RWPE1 (cell line): ENCODE measurements around the gene ASTN2.

Experiments used
- CTCF ChIA-PET: fragments of 350-600 bp; sonication (Branson Sonifier 250); formaldehyde crosslinking; extraction: SDS; loops from one replicate; lab custom pipeline; 2021; lab: Yijun Ruan, JAX
- POLR2A ChIA-PET: fragments of 400-600 bp; formaldehyde crosslinking; extraction: SDS; loops from one replicate; lab custom pipeline; 2020; ENCODE audit warnings: antibody characterized with exemption; ENCODE audit not compliant: low non-redundant PET; lab: Yijun Ruan, JAX
- DNase-seq: peaks from one replicate; pipeline ENCODE4 v3.0.0; 2012; ENCODE audit warnings: low spot score
- H3K27ac ChIP-seq: fragments of 450-650 bp; 2 replicates; pipeline ENCODE4 v1.5.1; 2017
- CTCF ChIP-seq: fragments of 450-650 bp; conservative IDR thresholded peaks from 2 replicates; pipeline ENCODE4 v1.5.1; 2017; ENCODE audit warnings: low read depth, mild to moderate bottlenecking

ASTN2 gene

DNA sequence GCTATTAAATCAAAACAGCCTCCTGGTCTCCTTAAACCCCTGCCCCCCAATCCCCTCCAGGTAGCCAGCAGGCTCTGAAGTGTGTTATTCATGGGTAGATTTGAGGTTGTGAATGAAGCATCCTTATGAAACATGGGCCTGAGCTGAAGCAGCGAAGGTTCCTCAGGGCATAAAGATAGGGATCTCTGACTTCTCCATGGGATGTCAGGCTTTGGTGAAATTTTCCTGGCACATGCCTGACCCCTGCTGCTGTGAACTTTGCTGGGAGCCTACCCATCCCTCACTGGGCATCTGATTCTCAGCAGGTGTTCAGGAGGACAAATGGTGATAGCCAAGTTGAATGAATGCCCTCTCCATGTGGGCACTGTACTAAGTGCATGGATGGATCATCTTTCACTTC is 250.3 kb downstream of the ASTN2 start:
- CTCF ChIA-PET = interaction anchor here (0.6 kb wide), 2 partner anchors 40 to 85 kb away, joined by 3 to 5 read pairs; no protein-coding TSS in a partner anchor
- TF ChIP-seq CTCF = no peak
- POLR2A ChIA-PET = no interaction called here

GRCh38 chr9:117160254-117160653 is 254.6 kb downstream of the ASTN2 start:
- peak; percentile 14 for DNase-seq
- no peak overlapping the region for H3K27ac ChIP-seq
- TF ChIP-seq CTCF = no peak
- ChIA-PET CTCF (no interaction called here), POLR2A (no interaction called here)

More for the DNA sequence above, 250.3 kb downstream of the ASTN2 start:
- DNase-seq = no peak
- no peak overlapping the region for H3K27ac ChIP-seq

DNA sequence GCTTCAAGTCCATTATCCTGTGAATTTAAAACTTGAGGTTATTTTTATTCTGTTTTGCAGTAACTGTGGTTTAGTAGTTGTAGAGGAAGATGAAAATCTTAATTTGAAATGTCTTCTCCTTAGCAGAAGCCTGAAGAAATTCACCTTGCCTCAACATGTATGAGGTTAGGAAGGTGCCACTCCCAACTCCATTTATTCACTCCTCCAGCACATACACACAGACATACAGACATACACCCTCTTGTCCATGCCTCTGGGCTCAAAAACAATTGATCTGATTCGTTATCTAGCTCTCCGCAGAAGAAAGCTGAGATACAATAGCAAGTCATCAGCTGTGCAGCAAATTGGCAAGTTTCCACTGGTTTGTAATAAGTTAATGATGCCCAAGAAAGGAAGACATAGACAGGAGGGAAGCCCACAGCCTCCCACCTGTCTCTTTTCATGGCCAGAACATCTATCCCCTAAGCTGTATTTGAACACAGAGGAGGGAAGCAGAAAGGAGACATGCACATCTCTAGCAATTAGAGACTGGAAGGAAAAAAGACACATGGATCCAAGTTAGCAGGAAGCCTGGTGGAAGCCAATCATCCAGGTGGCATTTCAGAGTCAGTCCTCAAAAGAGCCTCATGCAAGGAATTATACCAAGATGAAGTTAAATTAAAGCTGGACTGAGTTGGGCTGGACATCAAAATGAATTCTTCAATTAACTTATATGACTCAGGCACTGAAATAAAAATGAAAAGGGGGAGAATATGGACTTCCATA is 257.9 kb downstream of the ASTN2 start:
- CTCF ChIA-PET = interaction anchor here (0.6 kb wide), 1 partner anchor 1281 kb away, joined by 3 read pairs; no protein-coding TSS in a partner anchor
- DNase-seq = no peak

DNA sequence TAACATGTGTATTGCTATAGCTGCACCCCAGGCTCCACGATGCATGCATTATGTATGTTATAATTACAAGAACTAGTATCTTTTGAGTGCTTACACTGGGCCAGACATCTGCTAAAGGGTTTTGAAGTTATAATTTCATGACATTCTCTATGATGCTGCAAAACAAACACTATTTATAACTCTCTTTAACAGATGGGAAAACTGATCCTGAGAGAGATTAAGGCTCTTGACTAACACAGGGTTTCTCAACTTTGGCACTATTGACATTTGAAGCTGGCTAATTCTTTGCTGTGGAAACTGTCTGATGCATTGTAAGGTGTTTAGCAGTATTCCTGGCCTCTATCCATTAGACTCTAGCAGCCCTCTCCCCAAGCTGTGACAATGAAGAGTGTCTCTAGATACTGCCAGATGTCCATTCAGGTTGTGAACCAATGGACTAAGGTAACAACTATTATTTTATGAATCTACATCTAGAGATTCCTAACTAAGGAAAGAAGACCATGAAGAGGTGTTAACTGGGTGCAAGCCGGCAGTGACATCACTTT is 258.6 kb downstream of the ASTN2 start:
- CTCF ChIA-PET = no interaction called here
- POLR2A ChIA-PET = no interaction called here

More for the DNA sequence above, 257.9 kb downstream of the ASTN2 start:
- no peak overlapping the region for H3K27ac ChIP-seq
- TF ChIP-seq CTCF = no peak
- POLR2A ChIA-PET = no interaction called here

DNA sequence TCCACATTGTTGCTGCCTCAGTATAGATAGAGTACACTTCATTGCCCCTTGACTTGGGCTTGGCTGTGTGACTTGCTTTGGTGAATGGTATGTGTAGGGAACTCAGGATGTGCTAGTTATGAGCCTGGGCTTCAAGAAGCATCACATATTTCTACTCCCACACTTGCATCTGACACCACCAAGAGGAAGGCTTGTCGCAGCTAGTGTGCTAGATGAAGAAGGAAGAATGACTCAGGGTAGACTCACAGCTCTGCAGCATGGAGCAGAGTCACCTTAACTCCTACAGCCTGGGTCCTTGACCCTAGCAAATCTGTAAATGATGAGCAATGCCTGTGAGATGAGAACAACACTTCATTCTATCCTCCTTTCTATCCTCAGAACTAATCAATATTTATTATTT is 261.8 kb downstream of the ASTN2 start:
- ChIA-PET CTCF (no interaction called here), POLR2A (no interaction called here)
- H3K27ac ChIP-seq = no peak overlapping the region
- no peak for TF ChIP-seq CTCF
- DNase-seq = peak; percentile 34

More for the DNA sequence above, 258.6 kb downstream of the ASTN2 start:
- DNase-seq = no peak
- no peak for TF ChIP-seq CTCF
- H3K27ac ChIP-seq = no peak overlapping the region

- ChIA-PET CTCF (interaction anchor here (0.6 kb wide), 1 partner anchor 92 kb away, joined by 3 read pairs; no protein-coding TSS in a partner anchor), POLR2A (no interaction called here)
- H3K27ac ChIP-seq = no peak overlapping the region
- TF ChIP-seq CTCF = no peak
- DNase-seq = no peak
Measured at GRCh38 chr9:117151716-117152115, 263.1 kb downstream of the ASTN2 start.
